Prostate gland (tissue), 2 donors: ENCODE data around the gene MGLL.

Source experiments
- POLR2A ChIP-seq: fragments of 450-650 bp; IDR thresholded peaks from one replicate; pipeline ENCODE4 v1.6.1; 2016; ENCODE audit warnings: antibody characterized with exemption, mild to moderate bottlenecking
- POLR2AphosphoS5 ChIP-seq: sonication (generic); formaldehyde crosslinking; IDR thresholded peaks from one replicate; pipeline ENCODE4 v1.6.1; 2017; ENCODE audit warnings: antibody characterized with exemption
- TF ChIP-seq, protein P1 (sequence below), 4 experiments: fragments of 200-600 bp in 2 of 4; fragments of 450-650 bp in 2 of 4; sonication (generic) in 2 of 4; IDR thresholded peaks; 1 replicate in 3 of 4; 2 replicates in 1 of 4; pipeline ENCODE4 v1.5.1; 2016 to 2019; ENCODE audit warnings: antibody characterized with exemption in 4 of 4, mild to moderate bottlenecking in 2 of 4, moderate library complexity in 2 of 4

DNA sequence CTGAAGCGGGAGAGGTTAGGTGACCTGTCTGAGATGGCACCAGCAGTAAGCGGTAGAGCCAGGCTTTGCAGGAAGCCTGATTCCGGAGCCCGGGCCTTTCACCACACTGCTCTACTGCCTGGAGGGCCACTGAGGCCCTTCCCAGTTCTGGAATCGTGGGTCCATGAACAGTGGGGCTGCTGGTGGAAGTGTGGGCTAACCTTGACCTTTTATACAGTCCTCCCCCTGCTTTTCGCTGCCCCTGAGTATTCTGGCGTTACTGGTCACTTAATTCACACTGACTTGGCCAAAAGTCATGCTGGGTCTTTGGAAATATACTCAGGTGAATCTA lies 152.1 kb downstream of the MGLL start:
- TF ChIP-seq, protein P1, sequence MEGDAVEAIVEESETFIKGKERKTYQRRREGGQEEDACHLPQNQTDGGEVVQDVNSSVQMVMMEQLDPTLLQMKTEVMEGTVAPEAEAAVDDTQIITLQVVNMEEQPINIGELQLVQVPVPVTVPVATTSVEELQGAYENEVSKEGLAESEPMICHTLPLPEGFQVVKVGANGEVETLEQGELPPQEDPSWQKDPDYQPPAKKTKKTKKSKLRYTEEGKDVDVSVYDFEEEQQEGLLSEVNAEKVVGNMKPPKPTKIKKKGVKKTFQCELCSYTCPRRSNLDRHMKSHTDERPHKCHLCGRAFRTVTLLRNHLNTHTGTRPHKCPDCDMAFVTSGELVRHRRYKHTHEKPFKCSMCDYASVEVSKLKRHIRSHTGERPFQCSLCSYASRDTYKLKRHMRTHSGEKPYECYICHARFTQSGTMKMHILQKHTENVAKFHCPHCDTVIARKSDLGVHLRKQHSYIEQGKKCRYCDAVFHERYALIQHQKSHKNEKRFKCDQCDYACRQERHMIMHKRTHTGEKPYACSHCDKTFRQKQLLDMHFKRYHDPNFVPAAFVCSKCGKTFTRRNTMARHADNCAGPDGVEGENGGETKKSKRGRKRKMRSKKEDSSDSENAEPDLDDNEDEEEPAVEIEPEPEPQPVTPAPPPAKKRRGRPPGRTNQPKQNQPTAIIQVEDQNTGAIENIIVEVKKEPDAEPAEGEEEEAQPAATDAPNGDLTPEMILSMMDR (IDR thresholded peaks at IDR 0.05) = no peak
- TF ChIP-seq POLR2A (no peak), POLR2AphosphoS5 (no peak)
